Measurements from ENCODE around the gene LINC00305. TPM values are rescaled to one million over a fixed set of nuclear protein-coding genes. Genes with fewer than 3 reads are reported as not detected.

LINC00305 gene
- total and polyA plus RNA-seq, 2 donors (not counting 3 experiments of a cell fraction or from before 2014, with no cell fraction given): not detected

DNA sequence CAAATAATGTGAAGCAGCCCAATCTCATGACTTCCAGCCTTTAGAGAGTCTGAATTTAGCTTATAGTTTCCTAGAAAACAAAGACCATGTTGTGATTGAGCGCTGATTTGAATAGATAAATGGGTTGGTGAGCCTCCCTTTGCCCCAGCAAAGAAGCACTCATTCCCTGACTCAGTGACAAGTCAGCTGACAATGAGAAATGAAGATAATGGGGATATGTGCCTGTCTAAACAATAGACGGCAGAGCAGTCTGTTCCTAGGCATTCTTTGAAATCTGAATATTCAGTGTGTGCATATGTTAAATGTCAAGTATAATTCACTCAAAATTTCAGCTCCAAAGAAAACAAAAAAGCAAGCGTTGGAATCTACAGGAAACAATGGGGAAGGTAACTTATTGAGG is 34.8 kb upstream of the LINC00305 start:
- TF ChIP-seq JUN (IDR thresholded peaks at IDR 0.05; ENCODE audit: borderline replicate concordance, insufficient read depth, insufficient read length, low read depth): no peak
- TF ChIP-seq EZH2 (IDR thresholded peaks at IDR 0.05; ENCODE audit: borderline replicate concordance, low read depth, low read length, severe bottlenecking): no peak
- TF ChIP-seq POLR2AphosphoS5 (IDR thresholded peaks at IDR 0.05; ENCODE audit: insufficient read depth, low read depth, low read length): no peak
- TF ChIP-seq, protein P1, sequence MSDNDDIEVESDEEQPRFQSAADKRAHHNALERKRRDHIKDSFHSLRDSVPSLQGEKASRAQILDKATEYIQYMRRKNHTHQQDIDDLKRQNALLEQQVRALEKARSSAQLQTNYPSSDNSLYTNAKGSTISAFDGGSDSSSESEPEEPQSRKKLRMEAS (IDR thresholded peaks at IDR 0.05; ENCODE audit: insufficient read depth, insufficient read length): no peak
- TF ChIP-seq GATA2 (IDR thresholded peaks at IDR 0.05; ENCODE audit: insufficient read depth, insufficient read length, low read depth, low read length): no peak
- no peak for TF ChIP-seq POLR2A (IDR thresholded peaks at IDR 0.05; ENCODE audit: low read depth, low read length)
- no peak for TF ChIP-seq FOS (IDR thresholded peaks at IDR 0.05; ENCODE audit: borderline replicate concordance, insufficient read depth, low read length)
- no peak for TF ChIP-seq CTCF (IDR thresholded peaks at IDR 0.05; ENCODE audit: extremely low read depth in 1 of 2, insufficient read depth in 1 of 2, low read depth in 1 of 2, low read length in 2 of 2)
- TF ChIP-seq MYC (IDR thresholded peaks at IDR 0.05; ENCODE audit: low read depth, low read length): no peak
- no peak for FAIRE-seq
- Histone ChIP-seq H3K4me3 (replicated peaks in 1 of 3; ENCODE audit: insufficient read depth in 1 of 3, low read depth in 1 of 3, low read length in 3 of 3) (no peak overlapping the region), H3K27ac (ENCODE audit: insufficient read depth, low read depth, low read length) (no peak overlapping the region), H3K36me3 (ENCODE audit: control insufficient read depth in 2 of 2, extremely low read depth in 1 of 2, insufficient read depth in 2 of 2, low read length in 2 of 2) (no peaks in the 10 kb centered on the region), H4K20me1 (replicated peaks; ENCODE audit: control insufficient read depth, extremely low read depth, insufficient read depth, low read length) (no peaks in the 10 kb centered on the region), H3K27me3 (ENCODE audit: control insufficient read depth in 2 of 2, insufficient read depth in 2 of 2, low read length in 2 of 2) (no peaks in the 10 kb centered on the region), H3K9ac (replicated peaks; ENCODE audit: extremely low read depth, insufficient read depth, low read length) (no peak overlapping the region), H3K79me2 (ENCODE audit: control insufficient read depth, insufficient read depth, low read length) (no peaks in the 10 kb centered on the region), H2AFZ (ENCODE audit: low read depth, low read length) (no peak overlapping the region), H3K4me1 (ENCODE audit: control insufficient read depth, extremely low read depth, insufficient read depth, low read length) (no peaks in the 10 kb centered on the region), H3K4me2 (ENCODE audit: insufficient read depth, low read length) (no peak overlapping the region), H3K9me3 (replicated peaks; ENCODE audit: control insufficient read depth, insufficient read depth, low read length) (no peaks in the 10 kb centered on the region), H3K9me1 (replicated peaks; ENCODE audit: control insufficient read depth, extremely low read depth, insufficient read depth, low read length) (no peaks in the 10 kb centered on the region)
- no TSS peak for BruUV-seq (replicated peaks)
- dilution Hi-C loops (cut with MboI; ENCODE audit: extremely low pct_ligation_motif_present, low sequenced_read_pairs): no loop called here
- no peak for DNase-seq (ENCODE audit: low read depth, low spot score)
- intact Hi-C loops (cut with micrococcal nuclease): no loop called here
- ChIA-PET CTCF (no interaction called here), POLR2A (no interaction called here)

Measured in endothelial cell of umbilical vein (primary cell).